Hypothalamus (tissue), 51 donors: ENCODE measurements around the gene ZNF365.
"Not testable (repeated sequence)": the region's sequence is repeated elsewhere in the genome, so short reads cannot be mapped to it uniquely, and the experiment has no call there.

Experiments used
- DNase-seq, 51 donors: peaks; one replicate each; lab custom pipeline; 2025; lab: John Stamatoyannopoulos, UW

ZNF365 gene

GRCh38 chr10:62376071-62377025, 2.2 kb downstream of the ZNF365 start:
- DNase-seq: peak in 9 of 51 donors; percentile 12 to 73 (median 26)

- no peak for DNase-seq
Observed at GRCh38 chr10:62377026-62377415, 2.9 kb downstream of the ZNF365 start.

GRCh38 chr10:62377966-62378365, 3.8 kb downstream of the ZNF365 start:
- DNase-seq: no peak

GRCh38 chr10:62378877-62379276, 4.7 kb downstream of the ZNF365 start:
- DNase-seq: not testable (repeated sequence)

- peak in 28 of 51 donors; percentile 8 to 68 (median 32) for DNase-seq
Observed at GRCh38 chr10:62379394-62379793, 5.2 kb downstream of the ZNF365 start.

GRCh38 chr10:62380016-62380415, 5.8 kb downstream of the ZNF365 start:
- no peak for DNase-seq

GRCh38 chr10:62381385-62382102, 7.4 kb downstream of the ZNF365 start:
- DNase-seq: peak in 16 of 51 donors; percentile 8 to 81 (median 21)

- DNase-seq: no peak
Observed at GRCh38 chr10:62382831-62383230, 8.7 kb downstream of the ZNF365 start.

GRCh38 chr10:62384057-62384446, 9.9 kb downstream of the ZNF365 start:
- DNase-seq: no peak

GRCh38 chr10:62384447-62385081, 10.4 kb downstream of the ZNF365 start:
- peak in 1 of 51 donors; percentile 24 for DNase-seq

- DNase-seq: no peak
Observed at GRCh38 chr10:62386356-62387320, 12.5 kb downstream of the ZNF365 start.

- DNase-seq: peak in 31 of 51 donors; percentile 5 to 68 (median 42)
Observed at GRCh38 chr10:62388328-62388727, 14.2 kb downstream of the ZNF365 start.

- no peak for DNase-seq
Observed at GRCh38 chr10:62390497-62391176, 16.5 kb downstream of the ZNF365 start.

GRCh38 chr10:62393237-62393636, 19.1 kb downstream of the ZNF365 start:
- no peak for DNase-seq

GRCh38 chr10:62394556-62395018, 20.4 kb downstream of the ZNF365 start:
- DNase-seq: no peak

- peak in 3 of 51 donors; percentile 6 to 16 (median 8) for DNase-seq
Observed at GRCh38 chr10:62395892-62396291, 21.7 kb downstream of the ZNF365 start.

- DNase-seq: no peak
Observed at GRCh38 chr10:62396864-62397263, 22.7 kb downstream of the ZNF365 start.

- DNase-seq: no peak
Observed at GRCh38 chr10:62399211-62399610, 25.0 kb downstream of the ZNF365 start.

- DNase-seq: no peak
Observed at GRCh38 chr10:62402508-62402907, 28.3 kb downstream of the ZNF365 start.
